Measurements from ENCODE around the gene SLC6A7. TPM values are rescaled to one million over a fixed set of nuclear protein-coding genes. Genes with fewer than 3 reads are reported as not detected.

Gene SLC6A7
- total RNA-seq, 1 experiment from 2014 or later: not detected

DNA sequence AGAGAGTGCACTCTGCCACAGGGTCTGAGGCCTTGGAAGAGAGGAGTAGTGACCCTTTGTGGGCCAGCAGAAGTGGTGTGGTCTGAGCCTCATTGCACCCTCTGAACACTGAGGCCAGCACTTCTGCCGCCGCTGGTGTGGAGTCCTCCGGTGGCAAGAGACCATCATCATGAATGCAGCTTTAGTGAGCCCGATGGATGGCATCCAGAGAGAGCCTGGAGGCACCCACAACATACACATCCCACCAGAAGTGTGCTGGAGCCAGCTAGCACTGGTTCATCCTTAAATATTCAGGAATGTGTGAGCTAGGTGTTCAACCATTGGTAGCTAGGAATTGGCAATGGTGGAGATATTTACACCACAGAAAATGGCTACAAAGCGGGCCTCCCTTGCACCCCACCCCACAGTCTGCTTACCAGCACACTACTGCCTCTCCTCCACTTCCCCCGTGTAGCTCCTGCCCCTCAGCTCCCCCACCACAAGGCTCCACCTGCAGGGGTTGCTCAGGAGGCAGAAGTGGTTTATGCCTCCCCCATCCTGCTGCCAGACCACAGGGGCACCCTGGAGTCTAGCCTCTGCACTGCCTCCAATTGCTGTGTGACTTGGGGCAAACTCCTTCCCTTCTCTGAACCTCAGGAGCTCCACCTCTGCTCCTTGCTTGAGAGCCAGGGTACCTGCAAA is 16.4 kb downstream of the SLC6A7 start:
- Histone ChIP-seq H3K27me3 (ENCODE audit: insufficient read depth, low read depth) (no peaks in the 10 kb centered on the region), H3K4me1 (replicated peaks; ENCODE audit: insufficient read depth) (peaks cover 22% of the 10 kb centered on the region), H3K4me3 (no peak overlapping the region), H4K20me1 (ENCODE audit: insufficient read depth) (no peaks in the 10 kb centered on the region), H3F3A (ENCODE audit: insufficient read depth, low read depth) (peaks cover 22% of the 10 kb centered on the region; the same call in 1 of the 2 replicates), H3K9me3 (ENCODE audit: insufficient read depth, low read depth) (no peaks in the 10 kb centered on the region), H3K4me2 (no peak overlapping the region), H3K36me3 (ENCODE audit: low read depth) (no peaks in the 10 kb centered on the region), H3K9me2 (ENCODE audit: insufficient read depth) (no peaks in the 10 kb centered on the region), H2AFZ (no peak overlapping the region), H3K79me2 (ENCODE audit: low read depth) (no peaks in the 10 kb centered on the region), H3K27ac (no peak overlapping the region)
- intact Hi-C loops (cut with micrococcal nuclease; ENCODE audit: unreplicated experiment): no loop called here
- CTCF ChIA-PET: interaction anchor here (0.7 kb wide), 1 partner anchor 67 kb away, joined by 3 read pairs; no protein-coding TSS in a partner anchor
- BruUV-seq (replicated peaks): no TSS peak
- POLR2A ChIA-PET (ENCODE audit: unreplicated experiment): no interaction called here
- no peak for TF ChIP-seq EZH2 (IDR thresholded peaks at IDR 0.05; ENCODE audit: low read depth)
- TF ChIP-seq, protein P1, sequence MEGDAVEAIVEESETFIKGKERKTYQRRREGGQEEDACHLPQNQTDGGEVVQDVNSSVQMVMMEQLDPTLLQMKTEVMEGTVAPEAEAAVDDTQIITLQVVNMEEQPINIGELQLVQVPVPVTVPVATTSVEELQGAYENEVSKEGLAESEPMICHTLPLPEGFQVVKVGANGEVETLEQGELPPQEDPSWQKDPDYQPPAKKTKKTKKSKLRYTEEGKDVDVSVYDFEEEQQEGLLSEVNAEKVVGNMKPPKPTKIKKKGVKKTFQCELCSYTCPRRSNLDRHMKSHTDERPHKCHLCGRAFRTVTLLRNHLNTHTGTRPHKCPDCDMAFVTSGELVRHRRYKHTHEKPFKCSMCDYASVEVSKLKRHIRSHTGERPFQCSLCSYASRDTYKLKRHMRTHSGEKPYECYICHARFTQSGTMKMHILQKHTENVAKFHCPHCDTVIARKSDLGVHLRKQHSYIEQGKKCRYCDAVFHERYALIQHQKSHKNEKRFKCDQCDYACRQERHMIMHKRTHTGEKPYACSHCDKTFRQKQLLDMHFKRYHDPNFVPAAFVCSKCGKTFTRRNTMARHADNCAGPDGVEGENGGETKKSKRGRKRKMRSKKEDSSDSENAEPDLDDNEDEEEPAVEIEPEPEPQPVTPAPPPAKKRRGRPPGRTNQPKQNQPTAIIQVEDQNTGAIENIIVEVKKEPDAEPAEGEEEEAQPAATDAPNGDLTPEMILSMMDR (conservative IDR thresholded peaks at IDR 0.05): no peak
- DNase-seq: no peak

DNA sequence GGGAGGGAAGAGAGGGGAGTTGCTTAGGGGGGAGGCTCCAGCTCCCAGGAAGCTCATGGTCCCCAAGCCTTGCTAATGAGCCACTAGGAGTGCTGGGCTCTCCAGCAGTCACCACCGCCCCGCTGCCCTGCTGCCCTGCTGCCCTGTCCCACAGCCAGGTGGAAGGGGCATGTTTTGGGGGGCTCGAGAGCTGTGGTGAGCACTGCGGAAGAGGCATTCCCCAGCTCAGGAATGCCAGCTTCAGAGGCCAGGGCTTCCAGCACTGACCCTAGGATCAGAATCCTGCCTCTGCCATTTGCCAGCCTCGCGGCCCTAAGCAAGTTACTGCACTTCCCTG is 16.9 kb downstream of the SLC6A7 start:
- no peaks in the 10 kb centered on the region for H3K36me3 ChIP-seq (ENCODE audit: low read depth)
- no peak overlapping the region for H2AFZ ChIP-seq
- POLR2A ChIA-PET (ENCODE audit: unreplicated experiment): no interaction called here
- intact Hi-C loops (cut with micrococcal nuclease; ENCODE audit: unreplicated experiment): no loop called here
- H3K4me2 ChIP-seq: no peak overlapping the region
- TF ChIP-seq, protein P1 (conservative IDR thresholded peaks at IDR 0.05): no peak
- no peak for TF ChIP-seq EZH2 (IDR thresholded peaks at IDR 0.05; ENCODE audit: low read depth)
- no peak overlapping the region for H3K4me3 ChIP-seq
- no peak overlapping the region for H3K27ac ChIP-seq
- no peaks in the 10 kb centered on the region for H3K9me2 ChIP-seq (ENCODE audit: insufficient read depth)
- no TSS peak for BruUV-seq (replicated peaks)
- H3K79me2 ChIP-seq (ENCODE audit: low read depth): no peaks in the 10 kb centered on the region
- no peaks in the 10 kb centered on the region for H3K27me3 ChIP-seq (ENCODE audit: insufficient read depth, low read depth)
- H3F3A ChIP-seq (ENCODE audit: insufficient read depth, low read depth): peaks cover 22% of the 10 kb centered on the region; the same call in 1 of the 2 replicates
- DNase-seq: no peak
- H3K4me1 ChIP-seq (replicated peaks; ENCODE audit: insufficient read depth): peaks cover 22% of the 10 kb centered on the region
- H4K20me1 ChIP-seq (ENCODE audit: insufficient read depth): no peaks in the 10 kb centered on the region
- CTCF ChIA-PET: interaction anchor here (0.7 kb wide), 1 partner anchor 68 kb away, joined by 3 read pairs; no protein-coding TSS in a partner anchor
- H3K9me3 ChIP-seq (ENCODE audit: insufficient read depth, low read depth): no peaks in the 10 kb centered on the region

- no peaks in the 10 kb centered on the region for H4K20me1 ChIP-seq (ENCODE audit: insufficient read depth)
- peak overlapping the region; percentile 74 for H3K4me2 ChIP-seq
- TSS peak; percentile 6 for BruUV-seq (replicated peaks)
- no peaks in the 10 kb centered on the region for H3K27me3 ChIP-seq (ENCODE audit: insufficient read depth, low read depth)
- POLR2A ChIA-PET (ENCODE audit: unreplicated experiment): interaction anchor here (0.6 kb wide), 2 partner anchors 493 to 646 kb away, joined by 8 to 13 read pairs; partner anchors contain the start of gene RBM22
- peak overlapping the region; percentile 29; the same call in 1 of the 2 replicates for H3K4me3 ChIP-seq
- peak overlapping the region; percentile 50 for H3K27ac ChIP-seq
- CTCF ChIA-PET: interaction anchor here (0.7 kb wide), 2 partner anchors 45 to 589 kb away, joined by 3 to 4 read pairs; no protein-coding TSS in a partner anchor
- intact Hi-C loops (cut with micrococcal nuclease; ENCODE audit: unreplicated experiment): loop anchor here (2.0 kb wide), 2 partner anchors 48 to 208 kb away; partner anchors contain the start of genes HMGXB3 and TIGD6
- H3K4me1 ChIP-seq (replicated peaks; ENCODE audit: insufficient read depth): peaks cover 22% of the 10 kb centered on the region
- H3K9me2 ChIP-seq (ENCODE audit: insufficient read depth): no peaks in the 10 kb centered on the region
- H3K36me3 ChIP-seq (ENCODE audit: low read depth): no peaks in the 10 kb centered on the region
- peak overlapping the region; percentile 84 for H2AFZ ChIP-seq
- H3K79me2 ChIP-seq (ENCODE audit: low read depth): no peaks in the 10 kb centered on the region
- TF ChIP-seq, protein P1 (conservative IDR thresholded peaks at IDR 0.05): no peak
- TF ChIP-seq EZH2 (IDR thresholded peaks at IDR 0.05; ENCODE audit: low read depth): no peak
- DNase-seq: peak in 1 of 2 experiments; percentile 48
- peaks cover 22% of the 10 kb centered on the region; the same call in 1 of the 2 replicates for H3F3A ChIP-seq (ENCODE audit: insufficient read depth, low read depth)
- H3K9me3 ChIP-seq (ENCODE audit: insufficient read depth, low read depth): no peaks in the 10 kb centered on the region
These were observed 18.6 kb downstream of the SLC6A7 start for GRCh38 chr5:150208187-150209098.

All from PC-9 (cell line).